Thoracic aorta (tissue), 2 donors: ENCODE results near the gene PTGFRN. TPM values are rescaled to one million over a fixed set of nuclear protein-coding genes. Genes with fewer than 3 reads are reported as not detected.

Source experiments
- ATAC-seq: fragments of 150-250 bp; one replicate; pipeline ENCODE4 v1.8.0; 2017; ENCODE audit warnings: low read depth; ENCODE audit not compliant: insufficient number of reproducible peaks, low FRiP score
- DNase-seq: peaks from one replicate; pipeline ENCODE4 v3.0.0-alpha.2; 2020; ENCODE audit warnings: low spot score
- H3K27ac ChIP-seq, 2 donors: fragments of 200-600 bp; sonication (generic); 1 replicate in 1 of 2; 2 replicates in 1 of 2; pipeline ENCODE4 v1.5.1; 2016; ENCODE audit warnings: mild to moderate bottlenecking in 2 of 2, moderate library complexity in 2 of 2
- H3K27me3 ChIP-seq: fragments of 200-600 bp; sonication (generic); replicated peaks from 2 replicates; pipeline ENCODE4 v1.6.0; 2016; ENCODE audit warnings: mild to moderate bottlenecking; ENCODE audit not compliant: insufficient read depth
- H3K36me3 ChIP-seq: fragments of 200-600 bp; sonication (generic); one replicate; pipeline ENCODE4 v1.5.1; 2016
- H3K4me1 ChIP-seq, 2 donors: fragments of 200-600 bp; sonication (generic); 1 replicate in 1 of 2; 2 replicates in 1 of 2; pipeline versions ENCODE4 v1.5.1 to v1.6.0; 2016; ENCODE audit warnings: low read depth in 2 of 2, mild to moderate bottlenecking in 1 of 2; ENCODE audit not compliant: control insufficient read depth in 1 of 2
- H3K4me3 ChIP-seq: fragments of 200-600 bp; sonication (generic); 2 replicates; pipeline ENCODE4 v1.5.1; 2016; ENCODE audit warnings: mild to moderate bottlenecking
- H3K9me3 ChIP-seq: fragments of 200-600 bp; sonication (generic); 2 replicates; pipeline ENCODE4 v1.5.1; 2016
- CTCF ChIP-seq: fragments of 200-600 bp; sonication (generic); IDR thresholded peaks from one replicate; pipeline ENCODE4 v1.5.1; 2019; ENCODE audit warnings: antibody characterized with exemption
- total RNA-seq, 2 donors: library from RNA; depleted of rRNA; stranded (reverse); fragments of >200 nt; gene quantifications; one replicate each; pipeline versions ENCODE4 v1.1.0 to v1.2.3, GENCODE V29; 2016

The PTGFRN gene
- total RNA-seq, 2 donors from 2014 or later: 24.5 to 32.7 TPM

- no peak for TF ChIP-seq CTCF
- Histone ChIP-seq H3K9me3 (no peaks in the 10 kb centered on the region), H3K27me3 (no peaks in the 10 kb centered on the region), H3K4me1 (no peaks in the 10 kb centered on the region), H3K36me3 (no peaks in the 10 kb centered on the region), H3K4me3 (no peak overlapping the region), H3K27ac (no peak overlapping the region)
- DNase-seq (no peak), ATAC-seq (no peak)
These were observed 20.3 kb upstream of the PTGFRN start for GRCh38 chr1:116889380-116889779.

- H3K4me1 ChIP-seq: no peaks in the 10 kb centered on the region
- no peaks in the 10 kb centered on the region for H3K27me3 ChIP-seq
- H3K36me3 ChIP-seq: no peaks in the 10 kb centered on the region
- ATAC-seq (no peak), DNase-seq (no peak)
- TF ChIP-seq CTCF: no peak
- no peaks in the 10 kb centered on the region for H3K9me3 ChIP-seq
- H3K4me3 ChIP-seq: no peak overlapping the region
- no peak overlapping the region for H3K27ac ChIP-seq
These were observed 18.2 kb upstream of the PTGFRN start for GRCh38 chr1:116891396-116892079.

GRCh38 chr1:116895073-116895472 is 14.6 kb upstream of the PTGFRN start:
- Histone ChIP-seq H3K36me3 (no peaks in the 10 kb centered on the region), H3K4me1 (no peaks in the 10 kb centered on the region), H3K27me3 (no peaks in the 10 kb centered on the region), H3K4me3 (no peak overlapping the region), H3K27ac (no peak overlapping the region), H3K9me3 (no peaks in the 10 kb centered on the region)
- no peak for TF ChIP-seq CTCF
- no peak for ATAC-seq
- DNase-seq: no peak

- no peak for TF ChIP-seq CTCF
- H3K27me3 ChIP-seq: no peaks in the 10 kb centered on the region
- H3K4me1 ChIP-seq: no peaks in the 10 kb centered on the region
- no peaks in the 10 kb centered on the region for H3K36me3 ChIP-seq
- ATAC-seq (no peak), DNase-seq (no peak)
- no peak overlapping the region for H3K27ac ChIP-seq
- no peaks in the 10 kb centered on the region for H3K9me3 ChIP-seq
- H3K4me3 ChIP-seq: no peak overlapping the region
These were observed 10.2 kb upstream of the PTGFRN start for GRCh38 chr1:116899529-116899928.

GRCh38 chr1:116900471-116901365 is 9.0 kb upstream of the PTGFRN start:
- no peaks in the 10 kb centered on the region for H3K27me3 ChIP-seq
- no peaks in the 10 kb centered on the region for H3K4me1 ChIP-seq
- no peaks in the 10 kb centered on the region for H3K36me3 ChIP-seq
- no peak for ATAC-seq
- no peak overlapping the region for H3K27ac ChIP-seq
- H3K9me3 ChIP-seq: no peaks in the 10 kb centered on the region
- DNase-seq: no peak
- H3K4me3 ChIP-seq: no peak overlapping the region
- TF ChIP-seq CTCF: no peak
